ENCODE measurements around the gene MPRIP.

The MPRIP gene

GRCh38 chr17:17028878-17029535 is 13.2 kb upstream of the MPRIP start:
- DNase-seq (ENCODE audit: low read depth in 3 of 3): no peak

GRCh38 chr17:17029938-17030337 is 12.3 kb upstream of the MPRIP start:
- DNase-seq (ENCODE audit: low read depth in 3 of 3): no peak

GRCh38 chr17:17030515-17031211 is 11.6 kb upstream of the MPRIP start:
- no peak for DNase-seq (ENCODE audit: low read depth in 3 of 3)

GRCh38 chr17:17032131-17032692 is 10.0 kb upstream of the MPRIP start:
- DNase-seq (ENCODE audit: low read depth in 3 of 3): no peak

GRCh38 chr17:17033466-17033865 is 8.8 kb upstream of the MPRIP start:
- no peak for DNase-seq (ENCODE audit: low read depth in 3 of 3)

GRCh38 chr17:17034026-17034425 is 8.2 kb upstream of the MPRIP start:
- DNase-seq (ENCODE audit: low read depth in 3 of 3): no peak

- DNase-seq (ENCODE audit: low read depth in 3 of 3): no peak
Observed at GRCh38 chr17:17034496-17035075, 7.7 kb upstream of the MPRIP start.

- DNase-seq (ENCODE audit: low read depth in 3 of 3): no peak
Observed at GRCh38 chr17:17035490-17035889, 6.8 kb upstream of the MPRIP start.

- no peak for DNase-seq (ENCODE audit: low read depth in 3 of 3)
Observed at GRCh38 chr17:17035920-17036523, 6.2 kb upstream of the MPRIP start.

GRCh38 chr17:17036524-17036998 is 5.7 kb upstream of the MPRIP start:
- no peak for DNase-seq (ENCODE audit: low read depth in 3 of 3)

- DNase-seq (ENCODE audit: low read depth in 3 of 3): no peak
Observed at GRCh38 chr17:17039911-17040310, 2.3 kb upstream of the MPRIP start.

- DNase-seq (ENCODE audit: low read depth in 3 of 3): no peak
Observed at GRCh38 chr17:17041018-17041521, 1.2 kb upstream of the MPRIP start.

GRCh38 chr17:17041571-17042383 is 480 bp upstream of the MPRIP start:
- peak; percentile 94 to 97 (median 96) for DNase-seq (ENCODE audit: low read depth in 3 of 3)

GRCh38 chr17:17042851-17043460 is 699 bp downstream of the MPRIP start:
- no peak for DNase-seq (ENCODE audit: low read depth in 3 of 3)

- DNase-seq (ENCODE audit: low read depth in 3 of 3): no peak
Observed at GRCh38 chr17:17043461-17044271, 1.4 kb downstream of the MPRIP start.

- DNase-seq (ENCODE audit: low read depth in 3 of 3): no peak
Observed at GRCh38 chr17:17044846-17045561, 2.7 kb downstream of the MPRIP start.

- no peak for DNase-seq (ENCODE audit: low read depth in 3 of 3)
Observed at GRCh38 chr17:17048106-17048505, 5.8 kb downstream of the MPRIP start.

GRCh38 chr17:17050346-17051345 is 8.4 kb downstream of the MPRIP start:
- DNase-seq (ENCODE audit: low read depth in 3 of 3): no peak

Data from stimulated activated CD4-positive, alpha-beta T cell treated with anti-CD3 and anti-CD28 coated beads, TNF-alpha, amount 100 ng/mL, for 4 hours (primary cell).